Stimulated activated CD8-positive, alpha-beta memory T cell treated with anti-CD3 and anti-CD28 coated beads, Interleukin-4, amount 100 ng/mL, for 24 hours (primary cell): ENCODE data around the gene LSP1.

Experiments
- DNase-seq: peaks from one replicate; pipeline ENCODE4 v3.0.0-alpha.2; 2020; ENCODE audit warnings: low read depth

Gene LSP1

GRCh38 chr11:1890856-1891830 is 38.3 kb downstream of the LSP1 start:
- DNase-seq: no peak

DNA sequence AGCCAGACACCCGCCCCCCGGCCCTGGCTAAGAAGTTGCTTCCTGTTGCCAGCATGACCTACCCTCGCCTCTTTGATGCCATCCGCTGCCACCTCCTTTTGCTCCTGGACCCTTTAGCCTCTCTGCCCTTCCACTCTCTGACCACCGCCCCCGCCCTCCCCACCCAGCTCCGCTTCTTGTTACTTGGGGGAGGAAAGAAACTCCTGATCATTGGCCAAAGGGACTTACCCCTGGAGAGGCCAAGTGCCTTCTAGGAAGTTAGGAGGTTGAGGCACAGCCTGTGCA is 38.9 kb downstream of the LSP1 start, which contains the start of gene PRR33:
PRR33 (minus strand) TSS at position 65 of the 285 bp plus-strand sequence. CDS start 1,311 bp downstream, outside the sequence.
- DNase-seq: no peak

DNA sequence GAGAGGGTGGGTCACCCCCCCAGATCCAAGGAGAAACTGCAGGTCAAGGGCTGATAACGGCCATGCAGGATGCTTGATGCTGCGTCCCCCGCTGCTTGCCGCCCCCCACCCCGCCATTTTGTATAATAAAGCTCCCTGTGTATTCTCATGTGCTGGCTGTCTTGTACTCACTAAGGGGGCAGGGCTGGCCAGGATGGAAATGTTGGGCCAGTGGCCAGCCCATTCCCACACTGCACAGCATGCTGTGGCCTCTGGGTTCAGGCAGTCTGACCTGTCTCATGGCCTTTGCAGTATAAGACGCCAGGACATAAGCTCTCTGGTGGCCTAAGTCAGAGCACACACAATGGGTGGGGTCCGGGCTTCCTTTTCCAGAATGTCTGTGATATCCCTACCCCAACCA is 39.2 kb downstream of the LSP1 start:
- no peak for DNase-seq

DNA sequence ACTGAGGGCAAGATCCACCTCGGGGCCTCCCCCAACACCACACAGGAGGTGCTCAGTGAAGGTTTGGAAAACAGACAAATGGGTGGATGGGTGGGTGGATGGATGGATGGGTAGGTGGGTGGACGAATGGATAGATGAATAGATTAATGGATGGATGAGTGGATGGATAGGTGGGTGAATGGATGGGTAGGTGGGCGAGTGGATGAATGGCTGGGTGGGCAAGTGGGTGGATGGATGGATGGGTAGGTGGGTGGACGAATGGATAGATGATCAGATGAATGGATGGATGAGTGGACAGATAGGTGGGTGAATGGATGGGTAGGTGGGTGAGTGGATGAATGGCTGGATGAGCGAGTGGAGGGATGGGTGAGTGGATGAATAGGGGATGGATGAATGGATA is 39.7 kb downstream of the LSP1 start:
- DNase-seq: no peak

DNA sequence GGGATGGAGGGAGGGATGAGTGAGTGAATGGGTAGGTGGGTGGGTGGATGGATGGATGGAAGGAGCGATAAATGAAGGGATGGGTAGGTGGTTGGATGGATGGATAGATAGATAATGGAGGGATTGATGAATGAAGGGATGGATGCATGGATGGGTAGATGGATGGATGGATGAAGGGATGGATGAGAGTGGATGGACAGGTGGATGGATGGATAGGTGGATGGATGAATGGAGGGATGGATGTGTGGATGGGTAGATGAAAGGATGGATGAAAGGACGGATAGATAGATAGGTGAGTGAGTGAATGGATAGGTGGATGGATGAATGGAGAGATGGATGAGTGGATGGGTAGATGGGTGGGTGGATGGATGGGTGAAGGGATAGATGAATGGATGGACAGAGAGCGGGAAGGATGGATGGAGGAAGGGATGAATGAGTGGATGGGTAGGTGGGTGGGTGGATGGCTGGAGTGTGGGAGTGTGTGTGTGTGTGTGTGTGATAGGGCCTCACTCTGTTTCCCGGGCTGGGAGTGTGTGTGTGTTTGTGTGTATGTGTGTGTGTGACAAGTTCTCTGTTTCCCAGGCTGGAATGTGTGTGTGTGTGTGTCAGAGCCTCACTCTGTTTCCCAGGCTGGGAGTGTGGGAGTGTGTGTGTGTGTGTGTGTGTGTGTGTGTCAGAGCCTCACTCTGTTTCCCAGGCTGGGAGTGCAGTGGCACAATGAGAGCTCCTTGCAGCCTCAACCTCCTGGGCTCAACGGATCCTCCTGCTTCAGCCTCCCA is 40.9 kb downstream of the LSP1 start:
- no peak for DNase-seq

DNA sequence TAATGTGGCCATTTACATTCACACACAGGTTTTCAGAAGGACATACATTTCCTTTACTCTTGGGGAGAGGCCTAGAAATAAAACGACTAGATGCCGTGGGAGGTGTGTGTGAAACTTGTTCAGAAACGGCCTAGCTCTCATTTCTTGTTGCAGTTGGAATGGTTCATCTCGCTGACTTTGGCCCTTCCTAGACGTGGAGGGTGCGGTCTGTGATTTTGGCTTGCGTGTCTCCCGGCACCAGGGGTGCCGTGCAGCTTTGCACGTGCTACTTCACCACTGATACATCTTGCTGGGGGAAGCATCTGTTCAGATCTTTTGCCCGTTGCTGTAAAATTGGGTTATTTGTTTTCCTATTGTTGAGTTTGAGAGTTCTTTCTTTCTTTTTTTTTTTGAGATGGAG is 41.9 kb downstream of the LSP1 start:
- DNase-seq: no peak

DNA sequence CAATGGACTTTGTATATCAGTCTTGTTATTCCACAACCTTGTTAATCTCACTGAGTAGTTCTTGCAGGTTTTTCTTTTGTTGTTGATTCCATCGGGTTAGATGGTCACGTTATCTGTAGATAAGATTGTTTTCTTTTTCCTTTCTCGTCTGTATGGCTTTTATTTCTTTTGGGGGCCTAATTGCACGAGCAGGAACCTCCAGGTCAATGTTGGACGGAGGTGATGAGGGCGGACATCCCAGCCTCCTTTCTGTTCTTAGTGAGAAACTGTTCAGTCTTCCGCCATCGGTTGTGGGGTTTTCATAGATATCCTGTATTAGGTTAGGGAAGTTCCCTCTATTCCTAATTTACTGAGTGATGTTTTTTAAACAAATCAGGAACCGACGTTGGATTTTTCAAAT is 43.6 kb downstream of the LSP1 start:
- no peak for DNase-seq

DNA sequence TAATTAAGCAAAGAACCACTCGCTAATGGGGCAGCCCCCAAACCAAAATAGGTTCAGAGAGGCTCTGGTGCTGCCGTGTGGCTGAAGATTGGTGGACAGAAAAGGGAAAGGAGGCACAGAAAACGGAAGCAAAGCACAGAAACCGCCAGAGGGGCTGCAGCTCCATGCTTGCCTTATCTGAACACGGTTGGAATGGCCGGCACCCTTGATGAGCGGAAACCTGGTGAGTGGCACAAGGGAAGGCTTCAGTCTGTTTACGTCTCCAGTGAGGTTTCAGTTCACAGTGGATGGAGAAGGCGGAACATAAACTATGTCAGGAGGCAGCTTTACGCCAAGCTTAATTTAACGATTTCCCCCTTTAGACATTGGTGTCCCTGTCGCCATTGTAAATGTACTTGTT is 44.0 kb downstream of the LSP1 start:
- DNase-seq: no peak

GRCh38 chr11:1899090-1899489 is 46.2 kb downstream of the LSP1 start:
- DNase-seq: no peak

- DNase-seq: no peak
These were observed 46.8 kb downstream of the LSP1 start for GRCh38 chr11:1899686-1900085.

GRCh38 chr11:1906181-1906580 is 53.3 kb downstream of the LSP1 start:
- no peak for DNase-seq

DNA sequence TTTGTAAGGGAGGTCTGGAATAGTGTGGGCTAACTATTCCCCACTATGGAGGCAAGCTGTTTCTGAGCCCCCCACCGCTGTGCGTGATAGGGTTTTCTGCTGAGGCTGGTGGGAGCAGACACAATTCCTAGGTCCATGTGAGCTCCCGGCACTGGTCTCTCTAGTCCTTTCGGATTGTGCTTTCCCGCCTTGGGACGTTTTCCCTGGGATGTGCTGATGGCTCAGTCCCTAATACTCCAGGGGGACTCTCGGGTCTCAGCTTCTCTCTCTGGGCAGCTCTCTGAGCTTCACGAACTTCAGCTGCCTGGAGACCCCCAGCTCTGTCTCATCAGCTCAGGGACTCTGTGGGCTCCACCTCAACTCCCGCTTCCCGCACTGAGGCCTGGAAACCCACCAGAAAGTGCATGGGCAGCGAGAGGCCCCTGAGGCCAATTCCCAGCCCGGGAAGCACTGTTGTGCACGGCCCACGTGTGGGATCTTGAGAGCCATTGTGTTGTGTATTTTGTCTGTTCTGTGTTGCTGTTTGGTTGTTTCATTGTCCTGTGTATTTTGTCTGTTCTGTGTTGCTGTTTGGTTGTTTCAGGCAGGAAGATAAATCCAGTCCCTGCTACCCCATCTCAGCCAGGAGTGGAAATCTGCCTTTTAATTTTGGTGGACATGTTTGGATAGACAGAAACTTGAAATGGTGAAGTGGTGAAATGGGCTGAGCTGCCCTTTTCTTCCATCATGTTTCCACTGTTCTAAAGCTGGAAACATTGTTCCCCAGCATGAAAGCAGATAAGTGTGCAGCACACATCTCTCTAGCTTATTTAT is 53.9 kb downstream of the LSP1 start:
- no peak for DNase-seq

DNA sequence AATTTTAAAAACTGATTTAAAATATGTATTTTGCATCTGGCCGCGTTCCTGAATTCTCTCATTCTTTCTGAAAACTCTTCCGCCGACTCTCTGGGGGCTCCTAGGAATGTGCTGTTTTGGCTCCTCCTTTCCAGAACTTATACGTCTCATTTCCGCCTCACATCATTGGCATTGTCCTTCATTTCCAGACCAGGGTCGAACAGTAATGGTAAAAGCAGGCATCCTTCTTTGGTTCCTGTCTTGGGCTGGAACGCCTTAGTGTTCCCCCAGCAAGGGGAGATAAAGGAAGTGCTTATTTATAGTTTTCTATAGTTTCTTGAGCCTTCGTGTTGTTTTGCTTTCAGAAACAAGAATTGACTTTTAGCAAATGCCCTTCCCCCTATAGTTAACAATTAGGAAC is 55.7 kb downstream of the LSP1 start:
- no peak for DNase-seq

DNA sequence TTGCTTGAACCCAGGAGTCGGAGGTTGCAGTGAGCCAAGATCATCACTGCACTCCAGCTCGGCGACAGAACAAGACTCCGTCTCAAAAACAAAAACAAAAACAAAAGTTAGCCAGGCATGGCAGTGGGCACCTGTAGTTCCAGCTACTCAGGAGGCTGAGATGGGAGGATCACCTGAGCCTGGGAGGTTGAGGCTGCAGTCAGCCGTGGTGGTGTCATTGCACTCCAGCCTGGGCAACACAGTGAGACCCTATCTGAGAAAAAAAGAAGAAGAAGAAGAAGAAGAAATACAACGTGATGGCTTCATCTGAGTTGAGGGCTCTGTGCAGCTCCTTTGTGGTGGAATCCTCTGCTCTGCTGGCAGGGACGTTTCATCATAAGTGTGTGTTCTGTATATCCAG is 56.6 kb downstream of the LSP1 start:
- no peak for DNase-seq

GRCh38 chr11:1912289-1912878 is 59.5 kb downstream of the LSP1 start:
- DNase-seq: no peak

- no peak for DNase-seq
These were observed 60.6 kb downstream of the LSP1 start for GRCh38 chr11:1913271-1914060.

- no peak for DNase-seq
These were observed 62.9 kb downstream of the LSP1 start for GRCh38 chr11:1915795-1916131.

DNA sequence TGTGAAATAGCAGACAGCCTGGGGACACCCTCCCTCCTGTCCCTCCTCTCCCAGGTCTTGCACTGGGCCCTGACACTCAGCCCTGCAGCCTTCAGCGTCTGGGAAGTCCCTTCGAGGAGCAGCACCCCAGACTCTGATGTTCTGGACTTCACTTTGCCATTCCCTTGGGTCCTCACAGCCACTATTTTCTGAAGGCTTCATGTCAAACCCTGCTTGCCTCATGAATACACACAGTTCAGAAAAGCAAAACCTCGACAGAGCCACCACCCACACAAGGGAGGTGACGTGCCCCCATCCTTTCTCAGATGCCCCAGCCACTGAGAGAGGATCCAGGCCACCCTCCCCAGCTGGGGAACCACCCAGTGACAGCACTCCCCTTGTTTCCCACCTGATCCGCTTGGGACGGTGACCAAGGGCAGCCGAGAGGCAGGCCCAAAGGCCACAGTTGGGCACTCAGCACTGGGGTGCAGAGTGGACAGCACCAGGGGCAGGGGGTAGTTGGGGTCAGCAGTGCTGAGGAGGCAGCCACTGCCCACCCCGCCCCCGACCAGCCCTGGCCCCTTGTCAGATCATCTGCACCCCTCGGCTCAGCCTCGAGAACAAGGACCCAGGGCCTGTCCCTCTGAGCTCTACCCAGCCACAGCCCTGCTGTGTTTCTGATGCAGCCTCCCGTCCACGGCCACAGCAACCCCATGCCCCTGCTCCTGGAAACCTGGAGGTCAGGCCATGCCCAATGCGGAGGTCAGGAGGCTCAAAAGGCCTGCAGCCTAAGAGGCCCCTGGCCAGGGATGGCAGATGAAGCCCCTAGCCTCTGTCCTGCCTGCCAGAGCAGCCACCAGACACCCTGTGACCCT is 63.5 kb downstream of the LSP1 start:
- DNase-seq: no peak

DNA sequence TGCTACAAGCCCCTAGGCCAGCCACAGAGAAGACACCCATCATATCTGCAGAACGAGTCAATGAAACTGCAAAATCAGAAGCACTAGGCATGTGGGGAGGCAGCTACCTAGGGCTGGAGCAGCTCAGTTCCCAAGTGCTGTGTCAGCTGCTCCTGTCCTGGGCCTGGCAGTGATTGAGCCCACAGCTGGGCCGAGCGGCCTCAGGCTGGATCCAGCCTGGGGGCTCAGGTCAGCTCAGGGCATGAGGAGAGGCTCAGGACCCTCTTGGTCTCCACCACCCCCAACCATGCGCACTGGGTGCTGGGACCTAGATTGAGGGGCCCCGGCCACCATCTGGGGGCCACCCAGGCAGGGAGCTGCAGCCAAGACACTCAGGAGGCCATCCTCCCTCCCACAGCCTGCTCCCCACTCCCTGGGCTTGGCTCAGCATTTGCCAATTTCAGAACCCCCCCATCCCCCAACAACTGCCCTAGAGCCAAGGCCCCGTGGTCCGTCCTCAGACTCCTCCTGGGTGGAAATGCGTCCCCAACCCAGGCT is 64.2 kb downstream of the LSP1 start:
- no peak for DNase-seq
